ENCODE results near the gene RBMS3. TPM values are rescaled to one million over a fixed set of nuclear protein-coding genes. Genes with fewer than 3 reads are reported as not detected.

Gene RBMS3
- total RNA-seq, 1 experiment from 2014 or later, result 8.7 TPM

DNA sequence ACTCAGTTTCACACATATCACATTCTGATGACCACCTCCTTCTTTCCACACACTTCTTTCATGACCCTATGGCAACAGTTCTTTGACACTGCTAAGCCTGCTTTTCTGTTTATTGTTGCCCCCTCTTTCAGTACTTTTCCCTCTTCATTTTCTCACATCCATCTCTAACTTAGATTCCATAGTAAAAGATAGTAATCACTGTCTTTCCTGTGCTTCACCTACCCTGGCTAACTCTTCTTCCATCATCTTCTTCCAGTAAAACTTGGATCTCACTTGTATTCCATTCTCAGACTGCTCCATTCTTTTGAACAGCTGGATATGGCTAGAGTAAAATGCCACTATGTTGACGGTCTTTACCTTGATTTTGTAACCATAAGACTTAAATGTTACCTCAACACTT, 692.9 kb downstream of the RBMS3 start:
- H3K4me3 Mint-ChIP-seq, result no peak overlapping the region
- ATAC-seq, result no peak
- H3K9me3 Mint-ChIP-seq, result peaks cover 16% of the 10 kb centered on the region
- no peak for DNase-seq (ENCODE audit: low spot score)
- POLR2A ChIA-PET, result no interaction called here
- H3K27ac Mint-ChIP-seq, result peak overlapping the region; percentile 0; the same call in 1 of the 2 replicates
- H3K4me1 Mint-ChIP-seq, result peaks cover 44% of the 10 kb centered on the region
- H3K36me3 Mint-ChIP-seq, result peaks cover 11% of the 10 kb centered on the region
- TF ChIP-seq ZNF317 (CRISPR knock-in tag; IDR thresholded peaks at IDR 0.05; ENCODE audit: borderline replicate concordance, low read depth) (peak; percentile 95), OVOL2 (CRISPR knock-in tag; IDR thresholded peaks at IDR 0.05; ENCODE audit: borderline replicate concordance) (no peak)
- CTCF ChIA-PET, result no interaction called here
- no peaks in the 10 kb centered on the region for H3K27me3 Mint-ChIP-seq (ENCODE audit: low read depth)

- DNase-seq (ENCODE audit: low spot score) (no peak), ATAC-seq (no peak)
- H3K4me1 Mint-ChIP-seq, result peaks cover 25% of the 10 kb centered on the region
- ChIA-PET POLR2A (no interaction called here), CTCF (no interaction called here)
- H3K36me3 Mint-ChIP-seq, result peaks cover 14% of the 10 kb centered on the region
- no peak overlapping the region for H3K27ac Mint-ChIP-seq
- H3K9me3 Mint-ChIP-seq, result peaks cover 35% of the 10 kb centered on the region
- H3K4me3 Mint-ChIP-seq, result no peak overlapping the region
- TF ChIP-seq, protein P1, sequence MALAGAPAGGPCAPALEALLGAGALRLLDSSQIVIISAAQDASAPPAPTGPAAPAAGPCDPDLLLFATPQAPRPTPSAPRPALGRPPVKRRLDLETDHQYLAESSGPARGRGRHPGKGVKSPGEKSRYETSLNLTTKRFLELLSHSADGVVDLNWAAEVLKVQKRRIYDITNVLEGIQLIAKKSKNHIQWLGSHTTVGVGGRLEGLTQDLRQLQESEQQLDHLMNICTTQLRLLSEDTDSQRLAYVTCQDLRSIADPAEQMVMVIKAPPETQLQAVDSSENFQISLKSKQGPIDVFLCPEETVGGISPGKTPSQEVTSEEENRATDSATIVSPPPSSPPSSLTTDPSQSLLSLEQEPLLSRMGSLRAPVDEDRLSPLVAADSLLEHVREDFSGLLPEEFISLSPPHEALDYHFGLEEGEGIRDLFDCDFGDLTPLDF (CRISPR knock-in tag; IDR thresholded peaks at IDR 0.05), result no peak
- no peak for TF ChIP-seq FOXP1 (CRISPR knock-in tag; IDR thresholded peaks at IDR 0.05; ENCODE audit: borderline replicate concordance)
- no peak for TF ChIP-seq KAT7 (CRISPR knock-in tag; IDR thresholded peaks at IDR 0.05; ENCODE audit: borderline replicate concordance)
- TF ChIP-seq TEAD4 (CRISPR knock-in tag; IDR thresholded peaks at IDR 0.05), result no peak
- TF ChIP-seq ZMAT4 (CRISPR knock-in tag; IDR thresholded peaks at IDR 0.05), result no peak
- no peak for TF ChIP-seq SOX15 (CRISPR knock-in tag; IDR thresholded peaks at IDR 0.05)
- no peak for TF ChIP-seq SP1 (CRISPR knock-in tag; conservative IDR thresholded peaks at IDR 0.05)
- no peak for TF ChIP-seq ZNF317 (CRISPR knock-in tag; IDR thresholded peaks at IDR 0.05; ENCODE audit: borderline replicate concordance, low read depth)
- TF ChIP-seq NFE2L1 (CRISPR knock-in tag; IDR thresholded peaks at IDR 0.05), result no peak
- no peak for TF ChIP-seq FOXK1 (CRISPR knock-in tag; IDR thresholded peaks at IDR 0.05)
- TF ChIP-seq ATF2 (CRISPR knock-in tag; IDR thresholded peaks at IDR 0.05; ENCODE audit: borderline replicate concordance, low read depth), result no peak
- TF ChIP-seq, protein P2, sequence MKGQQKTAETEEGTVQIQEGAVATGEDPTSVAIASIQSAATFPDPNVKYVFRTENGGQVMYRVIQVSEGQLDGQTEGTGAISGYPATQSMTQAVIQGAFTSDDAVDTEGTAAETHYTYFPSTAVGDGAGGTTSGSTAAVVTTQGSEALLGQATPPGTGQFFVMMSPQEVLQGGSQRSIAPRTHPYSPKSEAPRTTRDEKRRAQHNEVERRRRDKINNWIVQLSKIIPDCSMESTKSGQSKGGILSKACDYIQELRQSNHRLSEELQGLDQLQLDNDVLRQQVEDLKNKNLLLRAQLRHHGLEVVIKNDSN (CRISPR knock-in tag; IDR thresholded peaks at IDR 0.05), result no peak
- TF ChIP-seq TEAD1 (CRISPR knock-in tag; IDR thresholded peaks at IDR 0.05), result no peak
- TF ChIP-seq RELA (CRISPR knock-in tag; IDR thresholded peaks at IDR 0.05; ENCODE audit: borderline replicate concordance), result no peak
- TF ChIP-seq ZNF532 (CRISPR knock-in tag; IDR thresholded peaks at IDR 0.05; ENCODE audit: borderline replicate concordance), result no peak
- TF ChIP-seq ZNF138 (CRISPR knock-in tag; conservative IDR thresholded peaks at IDR 0.05), result no peak
- TF ChIP-seq, protein P3, sequence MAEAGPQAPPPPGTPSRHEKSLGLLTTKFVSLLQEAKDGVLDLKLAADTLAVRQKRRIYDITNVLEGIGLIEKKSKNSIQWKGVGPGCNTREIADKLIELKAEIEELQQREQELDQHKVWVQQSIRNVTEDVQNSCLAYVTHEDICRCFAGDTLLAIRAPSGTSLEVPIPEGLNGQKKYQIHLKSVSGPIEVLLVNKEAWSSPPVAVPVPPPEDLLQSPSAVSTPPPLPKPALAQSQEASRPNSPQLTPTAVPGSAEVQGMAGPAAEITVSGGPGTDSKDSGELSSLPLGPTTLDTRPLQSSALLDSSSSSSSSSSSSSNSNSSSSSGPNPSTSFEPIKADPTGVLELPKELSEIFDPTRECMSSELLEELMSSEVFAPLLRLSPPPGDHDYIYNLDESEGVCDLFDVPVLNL (CRISPR knock-in tag; IDR thresholded peaks at IDR 0.05; ENCODE audit: borderline replicate concordance, low read depth), result no peak
- no peak for TF ChIP-seq ZNF232 (CRISPR knock-in tag; IDR thresholded peaks at IDR 0.05)
- H3K27me3 Mint-ChIP-seq (ENCODE audit: low read depth), result no peaks in the 10 kb centered on the region
Observed at GRCh38 chr3:29976871-29977270, 696.0 kb downstream of the RBMS3 start.

All from WTC11 (cell line).